ENCODE data around the gene PAX8.

Gene PAX8

GRCh38 chr2:113202305-113203216 lies 76.2 kb downstream of the PAX8 start:
- DNase-seq (ENCODE audit: low spot score): no peak

- DNase-seq (ENCODE audit: low spot score): no peak
Observed at GRCh38 chr2:113201496-113202304, 77.0 kb downstream of the PAX8 start.

GRCh38 chr2:113200736-113201490 lies 77.8 kb downstream of the PAX8 start:
- no peak for DNase-seq (ENCODE audit: low spot score)

- DNase-seq (ENCODE audit: low spot score): no peak
Observed at GRCh38 chr2:113200236-113200635, 78.5 kb downstream of the PAX8 start.

DNA sequence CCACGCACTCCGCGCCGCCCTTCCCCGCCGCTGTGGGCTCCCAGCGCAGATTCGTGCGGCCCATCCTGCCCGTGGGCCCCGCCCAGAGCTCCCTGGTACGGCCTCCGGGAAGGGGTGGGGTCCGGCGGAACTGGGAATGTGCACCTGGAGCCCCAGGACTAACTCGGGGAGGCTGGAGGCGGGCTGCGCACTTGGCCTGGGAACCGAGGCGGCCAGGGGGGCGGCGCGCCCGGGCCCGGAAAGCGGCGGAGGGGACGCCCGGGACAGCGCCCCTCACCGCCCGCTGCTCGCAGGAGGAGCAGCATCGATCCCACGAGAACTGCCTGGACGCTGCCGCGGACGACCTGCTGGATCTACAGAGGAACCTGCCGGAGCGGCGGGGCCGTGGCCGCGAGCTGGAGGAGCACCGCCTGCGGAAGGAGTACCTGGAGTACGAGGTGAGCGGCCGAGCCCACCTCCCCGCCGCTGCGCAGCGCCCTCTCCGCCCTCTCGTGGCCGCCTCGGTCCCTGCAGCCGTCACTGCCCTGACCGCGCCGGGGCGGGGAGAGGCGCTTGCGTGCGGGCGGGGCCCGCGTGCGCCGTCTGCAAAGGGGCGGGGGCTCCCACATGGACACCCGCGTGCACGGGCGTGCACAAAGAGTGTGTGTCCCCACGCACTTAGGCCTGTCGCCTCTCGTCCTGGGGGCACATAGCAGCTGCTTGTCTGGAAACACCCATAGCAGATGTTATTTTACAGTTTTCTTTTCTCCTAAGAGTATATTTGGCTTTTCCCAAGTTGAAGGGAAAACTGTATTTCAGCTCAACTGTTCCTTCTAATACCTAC lies 79.7 kb downstream of the PAX8 start:
- peak; percentile 97 for DNase-seq (ENCODE audit: low spot score)

DNA sequence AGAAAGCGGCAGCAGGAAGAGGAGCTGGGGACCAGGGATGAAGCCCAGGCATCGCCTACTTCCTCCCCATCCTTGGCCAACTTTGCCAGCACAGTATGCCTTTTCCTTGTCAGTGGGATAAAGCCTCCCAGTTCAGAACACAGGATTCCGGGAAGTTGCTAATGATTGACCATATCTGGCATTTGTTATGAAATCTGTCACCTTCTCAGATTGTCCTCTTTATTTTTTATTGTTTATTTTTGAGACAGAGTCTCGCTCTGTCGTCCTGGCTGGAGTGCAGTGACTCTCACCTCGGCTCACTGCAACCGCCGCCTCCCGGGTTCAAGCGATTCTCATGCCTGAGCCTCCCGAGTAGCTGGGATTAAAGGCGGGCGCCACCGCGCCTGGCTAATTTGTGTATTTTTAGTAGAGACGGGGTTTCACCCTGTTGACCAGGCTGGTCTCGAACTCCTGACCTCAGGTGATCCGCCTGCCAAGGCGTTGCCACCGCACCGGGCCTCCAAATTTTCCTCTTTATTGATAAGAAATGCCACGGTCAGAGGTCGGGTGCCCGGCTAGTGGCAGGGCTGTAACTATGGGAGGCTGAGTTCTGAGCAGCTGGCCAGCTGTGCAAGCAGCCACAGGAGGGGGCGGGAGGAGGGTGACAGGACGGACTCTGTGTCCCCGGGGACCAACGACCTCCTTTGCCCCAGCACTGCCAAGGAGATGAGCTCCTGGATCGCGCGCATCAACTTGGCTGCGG lies 80.5 kb downstream of the PAX8 start:
- DNase-seq (ENCODE audit: low spot score): no peak

GRCh38 chr2:113197347-113198047 lies 81.2 kb downstream of the PAX8 start:
- DNase-seq (ENCODE audit: low spot score): no peak

- DNase-seq (ENCODE audit: low spot score): no peak
Observed at GRCh38 chr2:113196839-113197238, 81.9 kb downstream of the PAX8 start.

DNA sequence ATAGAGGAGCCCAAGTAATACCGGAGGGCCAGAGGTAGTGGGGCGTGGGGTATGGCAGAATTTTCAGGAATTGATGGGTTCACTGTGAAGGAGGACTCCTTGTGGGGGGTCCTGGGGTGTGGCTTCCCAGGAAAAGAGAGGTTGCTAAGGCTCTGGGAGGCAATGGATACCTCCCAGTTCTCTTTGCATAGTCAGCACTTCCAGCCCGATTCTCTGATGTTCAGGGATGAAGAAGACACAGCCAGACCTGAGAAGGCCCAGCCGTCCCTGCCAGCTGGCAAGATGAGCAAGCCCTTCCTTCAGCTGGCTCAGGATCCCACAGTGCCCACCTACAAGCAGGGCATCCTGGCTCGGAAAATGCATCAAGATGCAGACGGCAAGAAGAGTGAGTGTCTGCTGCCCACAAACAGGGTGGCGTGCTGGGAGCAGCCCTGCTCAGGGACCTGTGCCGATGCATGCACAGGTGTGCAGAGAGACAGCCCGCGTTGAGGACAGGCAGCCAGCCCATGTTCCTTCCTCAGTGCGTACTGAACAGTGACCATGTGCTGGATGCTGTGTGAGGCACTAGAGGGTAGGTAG lies 82.7 kb downstream of the PAX8 start:
- no peak for DNase-seq (ENCODE audit: low spot score)

GRCh38 chr2:113192459-113193100 lies 86.1 kb downstream of the PAX8 start:
- no peak for DNase-seq (ENCODE audit: low spot score)

DNA sequence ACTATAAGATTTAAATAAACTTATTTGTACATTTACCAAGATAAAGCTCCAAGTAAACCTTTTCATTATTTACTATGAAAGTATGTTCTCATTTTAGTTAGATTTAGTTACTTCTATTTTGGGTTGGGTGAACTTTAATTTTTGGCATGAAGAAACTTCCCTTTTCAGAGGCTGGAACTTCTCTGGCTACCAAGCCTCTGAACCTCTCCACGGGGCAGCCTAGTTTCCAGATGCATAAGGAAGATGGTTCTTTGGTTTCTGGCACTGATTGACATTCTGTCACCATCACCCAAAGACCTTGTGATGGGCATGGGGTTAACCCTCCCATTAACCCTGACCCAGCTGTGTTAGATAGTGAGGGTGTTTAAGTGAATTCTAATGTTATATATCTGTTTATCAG lies 87.8 kb downstream of the PAX8 start:
- DNase-seq (ENCODE audit: low spot score): no peak

- no peak for DNase-seq (ENCODE audit: low spot score)
Observed at GRCh38 chr2:113187771-113188170, 91.0 kb downstream of the PAX8 start.

- no peak for DNase-seq (ENCODE audit: low spot score)
Observed at GRCh38 chr2:113186433-113186796, 92.3 kb downstream of the PAX8 start.

DNA sequence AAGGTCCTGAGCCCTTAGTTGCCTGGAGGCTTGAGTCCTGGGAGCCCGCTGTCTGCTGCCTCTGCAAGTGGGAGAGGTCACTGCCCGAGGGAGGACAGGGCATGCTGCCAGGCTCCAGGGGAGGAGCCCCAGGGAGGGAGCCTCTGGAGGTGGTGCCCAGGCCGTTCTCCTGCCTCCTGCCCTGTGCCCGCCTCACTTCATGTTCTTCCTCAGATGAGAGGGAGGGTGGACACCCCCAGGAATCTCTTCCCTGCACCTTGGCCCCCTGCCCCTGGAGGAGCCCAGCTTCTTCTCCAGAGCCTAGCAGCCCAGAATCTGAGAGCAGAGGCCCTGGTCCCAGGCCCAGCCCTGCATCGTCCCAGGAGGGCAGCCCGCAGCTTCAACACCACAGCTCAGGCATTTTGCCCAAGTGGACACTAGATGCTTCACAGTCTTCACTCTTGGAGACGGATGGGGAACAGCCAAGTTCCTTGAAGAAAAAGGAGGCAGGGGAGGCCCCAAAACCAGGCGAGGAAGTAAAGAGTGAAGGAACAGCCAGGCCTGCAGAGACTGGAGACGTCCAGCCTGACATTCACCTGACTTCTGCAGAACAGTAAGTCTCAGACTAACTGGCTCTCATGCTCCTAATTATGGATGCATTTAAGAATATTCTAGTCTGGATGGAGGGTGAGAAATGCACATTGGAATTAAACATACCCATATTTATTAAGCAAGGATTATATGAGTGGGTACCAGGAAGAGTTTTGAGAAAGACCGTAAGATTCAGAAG lies 92.9 kb downstream of the PAX8 start:
- DNase-seq (ENCODE audit: low spot score): no peak

DNA sequence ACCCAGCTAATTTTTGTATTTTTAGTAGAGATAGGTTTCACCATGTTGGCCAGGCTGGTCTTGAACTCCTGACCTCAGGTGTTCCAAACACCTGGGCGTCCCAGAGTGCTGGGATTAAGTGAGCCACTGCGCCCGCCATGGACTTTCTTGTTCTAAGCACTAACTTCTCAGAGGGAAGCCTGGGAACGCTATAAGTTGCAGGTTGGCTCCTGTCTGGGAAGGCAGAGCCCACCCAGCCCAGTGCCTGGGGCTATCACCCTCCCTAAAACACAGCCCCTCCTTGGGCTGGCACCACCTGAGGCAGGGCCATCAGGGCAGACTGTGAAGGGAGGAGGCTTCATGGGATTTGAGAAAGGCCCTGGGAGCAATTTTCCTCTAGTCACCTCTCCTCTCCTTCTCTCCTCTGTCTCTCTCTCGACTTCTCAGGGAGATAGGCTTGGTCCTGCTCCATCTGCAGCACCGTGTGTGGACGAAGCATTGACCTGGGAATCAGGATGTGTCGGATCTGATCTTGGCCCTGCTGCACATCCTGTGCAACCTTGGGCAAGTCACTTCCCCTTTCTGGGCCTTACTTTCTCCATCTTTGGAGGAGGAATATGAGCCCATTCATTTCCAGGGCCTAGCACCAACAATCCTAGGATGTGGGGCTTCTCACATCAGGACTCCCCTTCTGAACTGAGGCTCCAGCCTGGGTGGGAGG lies 94.0 kb downstream of the PAX8 start:
- DNase-seq (ENCODE audit: low spot score): no peak

DNA sequence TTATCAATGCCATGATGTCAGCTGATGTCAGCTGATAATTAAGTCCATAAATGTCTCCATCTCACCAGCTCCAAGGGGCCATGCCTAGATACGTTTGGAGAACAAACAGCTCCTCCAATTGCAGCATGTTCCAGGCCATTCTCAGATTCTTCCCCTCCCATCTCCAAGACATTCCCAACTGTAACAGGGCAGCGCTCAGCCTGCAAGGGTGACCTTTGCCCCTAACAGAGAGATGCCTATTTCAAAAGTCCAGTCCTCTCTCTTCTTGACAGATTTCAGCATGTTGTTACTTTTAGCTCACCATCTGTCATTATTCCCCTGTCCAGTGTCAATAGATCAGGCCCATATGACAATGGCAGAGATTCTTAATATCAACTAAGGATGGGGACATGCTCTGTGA lies 95.0 kb downstream of the PAX8 start:
- DNase-seq (ENCODE audit: low spot score): no peak

DNA sequence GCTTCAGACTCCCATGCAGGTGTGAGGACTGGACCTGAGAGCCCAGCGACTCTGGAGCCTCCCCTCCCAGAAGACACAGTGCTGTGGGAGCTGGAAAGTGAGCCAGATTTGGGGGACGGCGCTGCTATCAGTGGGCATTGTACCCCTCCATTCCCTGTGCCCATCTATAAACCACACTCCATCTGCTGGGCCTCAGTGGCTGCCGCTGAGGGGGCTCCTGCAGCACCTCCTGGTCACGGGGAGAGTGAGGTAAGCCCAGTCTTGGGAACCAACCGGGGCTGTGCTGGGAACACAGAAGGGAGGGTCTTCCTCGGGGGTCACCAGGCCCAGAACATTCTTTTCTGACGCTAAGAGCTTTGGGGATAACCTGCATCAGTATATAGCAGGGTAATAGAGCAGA lies 95.5 kb downstream of the PAX8 start:
- no peak for DNase-seq (ENCODE audit: low spot score)

Measured in AG20443 (cell line).